ENCODE results near the gene TULP4.

- no peak for TF ChIP-seq CTCF (conservative IDR thresholded peaks at IDR 0.05 in 1 of 2, IDR thresholded peaks at IDR 0.05 in 1 of 2; ENCODE audit: extremely low read depth in 1 of 2, insufficient read depth in 1 of 2, low read depth in 1 of 2, low read length in 2 of 2)
- no peak for TF ChIP-seq EZH2 (IDR thresholded peaks at IDR 0.05; ENCODE audit: borderline replicate concordance, low read length)
Measured at GRCh38 chr6:158560836-158561320, 248.6 kb downstream of the TULP4 start.
